HEK293 (cell line): Measurements from ENCODE around the gene C22orf15.

Experiments used
- AEBP2 ChIP-seq: fragments of 450-650 bp; formaldehyde crosslinking; IDR thresholded peaks from 2 replicates; pipeline ENCODE4 v1.5.1; 2016; ENCODE audit warnings: missing biosample characterization, missing genetic modification characterization, borderline replicate concordance
- CTCF ChIP-seq: fragments of 450-650 bp; formaldehyde crosslinking; IDR thresholded peaks from 2 replicates; pipeline ENCODE4 v1.5.1; 2016; ENCODE audit warnings: missing biosample characterization, missing genetic modification characterization
- FEZF1 ChIP-seq: fragments of 450-650 bp; formaldehyde crosslinking; IDR thresholded peaks from 2 replicates; pipeline ENCODE4 v1.5.1; 2016; ENCODE audit warnings: missing biosample characterization, missing genetic modification characterization
- ZNF416 ChIP-seq: fragments of 450-650 bp; formaldehyde crosslinking; IDR thresholded peaks from 2 replicates; pipeline ENCODE4 v1.5.1; 2016; ENCODE audit warnings: missing biosample characterization, missing genetic modification characterization
- ZNF600 ChIP-seq: fragments of 450-650 bp; formaldehyde crosslinking; IDR thresholded peaks from 2 replicates; pipeline ENCODE4 v1.5.1; 2016; ENCODE audit warnings: missing biosample characterization, missing genetic modification characterization
- TF ChIP-seq, protein P1 (sequence below): fragments of 450-650 bp; IDR thresholded peaks from 2 replicates; pipeline ENCODE4 v1.5.1; 2018; ENCODE audit warnings: missing biosample characterization, missing genetic modification characterization

DNA sequence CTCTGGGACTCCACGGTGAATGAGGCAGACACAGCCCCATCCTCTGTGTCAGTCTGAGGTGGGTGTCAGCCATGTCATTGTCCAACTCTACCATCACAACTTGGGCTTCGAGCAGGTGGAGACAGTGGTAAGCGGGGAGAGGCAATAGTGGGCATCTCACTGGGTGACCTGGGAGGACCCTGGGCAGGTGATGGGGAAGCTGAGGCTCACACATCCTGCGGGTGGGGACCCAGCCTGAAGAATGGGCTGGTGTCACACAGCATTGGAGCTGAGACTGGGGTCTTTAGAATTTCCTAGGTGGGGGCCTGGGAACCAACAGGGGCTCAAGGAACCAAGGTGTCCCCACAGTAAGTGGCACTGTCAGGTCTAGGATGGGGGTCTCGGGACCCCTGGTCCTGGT lies 16.9 kb downstream of the C22orf15 start:
- TF ChIP-seq CTCF (no peak), ZNF416 (no peak), ZNF600 (tag by site-specific recombination) (no peak), AEBP2 (tag by site-specific recombination) (no peak), FEZF1 (tag by site-specific recombination) (no peak)
- TF ChIP-seq, protein P1, sequence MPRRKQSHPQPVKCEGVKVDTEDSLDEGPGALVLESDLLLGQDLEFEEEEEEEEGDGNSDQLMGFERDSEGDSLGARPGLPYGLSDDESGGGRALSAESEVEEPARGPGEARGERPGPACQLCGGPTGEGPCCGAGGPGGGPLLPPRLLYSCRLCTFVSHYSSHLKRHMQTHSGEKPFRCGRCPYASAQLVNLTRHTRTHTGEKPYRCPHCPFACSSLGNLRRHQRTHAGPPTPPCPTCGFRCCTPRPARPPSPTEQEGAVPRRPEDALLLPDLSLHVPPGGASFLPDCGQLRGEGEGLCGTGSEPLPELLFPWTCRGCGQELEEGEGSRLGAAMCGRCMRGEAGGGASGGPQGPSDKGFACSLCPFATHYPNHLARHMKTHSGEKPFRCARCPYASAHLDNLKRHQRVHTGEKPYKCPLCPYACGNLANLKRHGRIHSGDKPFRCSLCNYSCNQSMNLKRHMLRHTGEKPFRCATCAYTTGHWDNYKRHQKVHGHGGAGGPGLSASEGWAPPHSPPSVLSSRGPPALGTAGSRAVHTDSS (tag by site-specific recombination) = no peak
